HG02588 (cell line): ENCODE data around the gene LINC01488.

Experiments
- ATAC-seq: cut with Tn5 transposase; IDR thresholded peaks from one replicate; pipeline ENCODE4 v1.9.1; 2021; ENCODE audit warnings: mild to moderate bottlenecking, moderate library complexity; ENCODE audit not compliant: unreplicated experiment

The LINC01488 gene

GRCh38 chr11:69524291-69524882 lies 42.9 kb downstream of the LINC01488 start:
- no peak for ATAC-seq

- ATAC-seq: no peak
These were observed 43.5 kb downstream of the LINC01488 start for GRCh38 chr11:69524991-69525411.

GRCh38 chr11:69525516-69526452 lies 44.3 kb downstream of the LINC01488 start:
- no peak for ATAC-seq

- no peak for ATAC-seq
These were observed 45.0 kb downstream of the LINC01488 start for GRCh38 chr11:69526453-69526810.

GRCh38 chr11:69529001-69529400 lies 47.5 kb downstream of the LINC01488 start:
- no peak for ATAC-seq

- no peak for ATAC-seq
These were observed 49.0 kb downstream of the LINC01488 start for GRCh38 chr11:69530278-69531070.

GRCh38 chr11:69531071-69531716 lies 49.7 kb downstream of the LINC01488 start:
- no peak for ATAC-seq

GRCh38 chr11:69531717-69532088 lies 50.2 kb downstream of the LINC01488 start:
- no peak for ATAC-seq

- no peak for ATAC-seq
These were observed 52.1 kb downstream of the LINC01488 start for GRCh38 chr11:69533296-69534165.

GRCh38 chr11:69534166-69534530 lies 52.7 kb downstream of the LINC01488 start:
- no peak for ATAC-seq

GRCh38 chr11:69535908-69536307 lies 54.4 kb downstream of the LINC01488 start:
- no peak for ATAC-seq

GRCh38 chr11:69536406-69536805 lies 54.9 kb downstream of the LINC01488 start:
- no peak for ATAC-seq

- ATAC-seq: no peak
These were observed 55.7 kb downstream of the LINC01488 start for GRCh38 chr11:69537126-69537525.

- ATAC-seq: no peak
These were observed 56.6 kb downstream of the LINC01488 start for GRCh38 chr11:69537855-69538640.

- no peak for ATAC-seq
These were observed 57.4 kb downstream of the LINC01488 start for GRCh38 chr11:69538854-69539253.

- ATAC-seq: no peak
These were observed 58.1 kb downstream of the LINC01488 start for GRCh38 chr11:69539416-69540117.

GRCh38 chr11:69540118-69541000 lies 58.9 kb downstream of the LINC01488 start:
- ATAC-seq: no peak

- ATAC-seq: no peak
These were observed 59.5 kb downstream of the LINC01488 start for GRCh38 chr11:69541001-69541285.
